Hepatocyte (in vitro differentiated cells): ENCODE data around the gene FBN3.

Source experiments
- EZH2phosphoT487 ChIP-seq: fragments of 200-600 bp; sonication (generic); IDR thresholded peaks from one replicate; pipeline ENCODE4 v1.6.1; 2018; ENCODE audit warnings: antibody characterized with exemption, mild to moderate bottlenecking, low read depth, moderate library complexity; ENCODE audit not compliant: unreplicated experiment, severe bottlenecking
- TF ChIP-seq, protein P1 (sequence below): fragments of 200-600 bp; sonication (generic); IDR thresholded peaks from 2 replicates; pipeline ENCODE4 v1.5.1; 2016; ENCODE audit warnings: antibody characterized with exemption, mild to moderate bottlenecking; ENCODE audit not compliant: poor library complexity

DNA sequence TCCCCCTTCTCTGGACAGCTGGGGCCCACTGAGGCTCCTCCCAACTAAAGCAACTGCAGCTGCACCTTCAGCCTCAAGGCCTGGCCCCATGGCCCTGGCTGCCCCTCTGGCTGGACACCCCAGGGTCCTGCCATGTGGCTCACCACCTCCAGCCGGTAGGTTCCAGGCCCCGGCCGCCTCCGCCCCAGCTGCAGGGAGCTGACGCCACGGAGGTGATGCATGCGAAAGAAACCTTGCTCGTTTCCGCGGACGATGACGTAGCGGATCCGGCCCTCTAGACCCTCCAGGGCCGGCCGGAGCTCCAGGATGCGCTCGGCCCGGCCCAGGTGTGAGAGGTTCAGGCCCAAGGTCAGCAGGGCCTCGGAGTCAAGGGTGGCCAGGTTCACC lies 83.5 kb downstream of the FBN3 start:
- TF ChIP-seq, protein P1, sequence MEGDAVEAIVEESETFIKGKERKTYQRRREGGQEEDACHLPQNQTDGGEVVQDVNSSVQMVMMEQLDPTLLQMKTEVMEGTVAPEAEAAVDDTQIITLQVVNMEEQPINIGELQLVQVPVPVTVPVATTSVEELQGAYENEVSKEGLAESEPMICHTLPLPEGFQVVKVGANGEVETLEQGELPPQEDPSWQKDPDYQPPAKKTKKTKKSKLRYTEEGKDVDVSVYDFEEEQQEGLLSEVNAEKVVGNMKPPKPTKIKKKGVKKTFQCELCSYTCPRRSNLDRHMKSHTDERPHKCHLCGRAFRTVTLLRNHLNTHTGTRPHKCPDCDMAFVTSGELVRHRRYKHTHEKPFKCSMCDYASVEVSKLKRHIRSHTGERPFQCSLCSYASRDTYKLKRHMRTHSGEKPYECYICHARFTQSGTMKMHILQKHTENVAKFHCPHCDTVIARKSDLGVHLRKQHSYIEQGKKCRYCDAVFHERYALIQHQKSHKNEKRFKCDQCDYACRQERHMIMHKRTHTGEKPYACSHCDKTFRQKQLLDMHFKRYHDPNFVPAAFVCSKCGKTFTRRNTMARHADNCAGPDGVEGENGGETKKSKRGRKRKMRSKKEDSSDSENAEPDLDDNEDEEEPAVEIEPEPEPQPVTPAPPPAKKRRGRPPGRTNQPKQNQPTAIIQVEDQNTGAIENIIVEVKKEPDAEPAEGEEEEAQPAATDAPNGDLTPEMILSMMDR: no peak
- no peak for TF ChIP-seq EZH2phosphoT487
